IMR-90 (cell line): ENCODE measurements around the gene ZNF407. TPM values are rescaled to one million over a fixed set of nuclear protein-coding genes. Genes with fewer than 3 reads are reported as not detected.

Source experiments
- ATAC-seq: fragments of 200-7000 bp; cut with Tn5 transposase; 2 replicates; pipeline ENCODE4 v1.9.1; 2020; ENCODE audit warnings: low read depth, mild to moderate bottlenecking, moderate library complexity
- BruUV-seq: library from RNA; stranded (reverse); fragments of 400-500 nt; replicated peaks from 2 replicates; lab custom pipeline; 2021; lab: Mats Ljungman, UMichigan
- CTCF ChIA-PET: fragments of 300-600 bp; formaldehyde crosslinking; extraction: SDS; loops from one replicate; lab custom pipeline; 2021; ENCODE audit warnings: antibody characterized with exemption; lab: Yijun Ruan, JAX
- POLR2A ChIA-PET: fragments of 300-600 bp; sonication (Branson Sonifier 250); formaldehyde crosslinking; loops from one replicate; lab custom pipeline; 2022; ENCODE audit warnings: antibody characterized with exemption; ENCODE audit not compliant: unreplicated experiment; lab: Charles Lee
- DNase-seq: peaks from one replicate; pipeline ENCODE4 v3.0.0; 2013
- H2AFZ ChIP-seq: replicated peaks from 2 replicates; pipeline ENCODE3; 2013; ENCODE audit warnings: low read length, mild to moderate bottlenecking; ENCODE audit not compliant: poor library complexity
- H2AK5ac ChIP-seq: 2 replicates; pipeline ENCODE4 v1.6.1; 2013; ENCODE audit warnings: low read depth, low read length, inconsistent platforms
- H2AK9ac ChIP-seq: replicated peaks from 2 replicates; pipeline ENCODE3; 2013; ENCODE audit warnings: mild to moderate bottlenecking, low read depth, low read length, moderate library complexity; ENCODE audit not compliant: poor library complexity
- H2BK120ac ChIP-seq: 2 replicates; pipeline ENCODE4 v1.6.1; 2013; ENCODE audit warnings: low read depth, low read length, inconsistent platforms
- H2BK15ac ChIP-seq: 3 replicates; pipeline ENCODE4 v1.6.1; 2013; ENCODE audit warnings: low read depth, low read length, inconsistent platforms
- H2BK20ac ChIP-seq: 2 replicates; pipeline ENCODE4 v1.6.1; 2013; ENCODE audit warnings: low read depth, mild to moderate bottlenecking, inconsistent platforms, low read length, moderate library complexity
- H2BK5ac ChIP-seq: 2 replicates; pipeline ENCODE4 v1.6.1; 2013; ENCODE audit warnings: mild to moderate bottlenecking, low read depth, low read length, inconsistent platforms; ENCODE audit not compliant: poor library complexity, severe bottlenecking
- H3K14ac ChIP-seq: replicated peaks from 2 replicates; pipeline ENCODE4 v1.6.1; 2013; ENCODE audit warnings: low read depth, low read length, inconsistent platforms
- H3K18ac ChIP-seq: 2 replicates; pipeline ENCODE4 v1.6.1; 2013; ENCODE audit warnings: low read depth, low read length, control low read depth
- H3K23ac ChIP-seq: 2 replicates; pipeline ENCODE4 v1.6.1; 2013; ENCODE audit warnings: low read depth, low read length, inconsistent platforms
- H3K27ac ChIP-seq: 2 replicates; pipeline ENCODE4 v1.5.1; 2013; ENCODE audit warnings: mild to moderate bottlenecking, control low read depth, low read length; ENCODE audit not compliant: insufficient read depth
- H3K27me3 ChIP-seq: 2 replicates; pipeline ENCODE4 v1.6.1; 2013; ENCODE audit warnings: low read length; ENCODE audit not compliant: control insufficient read depth, insufficient read depth
- H3K36me3 ChIP-seq: 2 replicates; pipeline ENCODE4 v1.6.1; 2013; ENCODE audit warnings: low read length, mixed read lengths; ENCODE audit not compliant: control insufficient read depth, insufficient read depth
- H3K4ac ChIP-seq: 2 replicates; pipeline ENCODE4 v1.6.1; 2013; ENCODE audit warnings: low read depth, low read length, inconsistent platforms
- H3K4me1 ChIP-seq: 2 replicates; pipeline ENCODE4 v1.6.1; 2013; ENCODE audit warnings: low read length, mixed read lengths; ENCODE audit not compliant: control insufficient read depth, insufficient read depth
- H3K4me2 ChIP-seq: 2 replicates; pipeline ENCODE4 v1.6.1; 2013; ENCODE audit warnings: low read depth, mild to moderate bottlenecking, control low read depth, low read length, moderate library complexity
- H3K4me3 ChIP-seq: 2 replicates; pipeline ENCODE4 v1.5.1; 2013; ENCODE audit warnings: low read depth, mild to moderate bottlenecking, control low read depth, low read length, moderate library complexity; ENCODE audit not compliant: insufficient read depth
- H3K56ac ChIP-seq: 2 replicates; pipeline ENCODE4 v1.6.1; 2013; ENCODE audit warnings: low read length, inconsistent platforms; ENCODE audit not compliant: insufficient read depth; ENCODE audit errors: extremely low read depth
- H3K79me1 ChIP-seq, 2 experiments: 2 replicates each; pipeline ENCODE4 v1.6.1; 2013; ENCODE audit warnings: low read length in 2 of 2, inconsistent platforms in 1 of 2, low read depth in 1 of 2
- H3K9ac ChIP-seq: 2 replicates; pipeline ENCODE4 v1.6.1; 2013; ENCODE audit warnings: low read depth, low read length, control low read depth
- H3K9me1 ChIP-seq: 2 replicates; pipeline ENCODE4 v1.6.1; 2013; ENCODE audit warnings: low read length, inconsistent platforms; ENCODE audit not compliant: insufficient read depth
- H3K9me3 ChIP-seq: 2 replicates; pipeline ENCODE4 v1.6.1; 2013; ENCODE audit warnings: low read length; ENCODE audit not compliant: control insufficient read depth, insufficient read depth
- H4K20me1 ChIP-seq: 2 replicates; pipeline ENCODE4 v1.6.1; 2013; ENCODE audit warnings: low read length, inconsistent platforms; ENCODE audit not compliant: insufficient read depth
- H4K5ac ChIP-seq: 2 replicates; pipeline ENCODE4 v1.6.1; 2013; ENCODE audit warnings: mild to moderate bottlenecking, low read depth, low read length, control low read depth
- H4K8ac ChIP-seq, 2 experiments: 2 replicates each; pipeline ENCODE4 v1.6.1; 2013; ENCODE audit warnings: low read depth in 2 of 2, low read length in 2 of 2, control low read depth in 1 of 2, inconsistent platforms in 1 of 2
- H4K91ac ChIP-seq: 2 replicates; pipeline ENCODE4 v1.6.1; 2013; ENCODE audit warnings: low read depth, low read length, inconsistent platforms; ENCODE audit not compliant: insufficient read depth
- BHLHE40 ChIP-seq: fragments of 150-350 bp; IDR thresholded peaks from 2 replicates; pipeline ENCODE4 v1.6.1; 2016; ENCODE audit warnings: mild to moderate bottlenecking, low read depth, low read length
- CEBPB ChIP-seq: IDR thresholded peaks from 2 replicates; pipeline ENCODE4 v1.6.1; 2012; ENCODE audit warnings: low read depth, low read length, improper control_type of control experiment
- CHD1 ChIP-seq: IDR thresholded peaks from 2 replicates; pipeline ENCODE4 v1.6.1; 2012; ENCODE audit warnings: low read depth, low read length, improper control_type of control experiment
- MAFK ChIP-seq: IDR thresholded peaks from 2 replicates; pipeline ENCODE4 v1.6.1; 2012; ENCODE audit warnings: low read depth, low read length, improper control_type of control experiment
- MAZ ChIP-seq: IDR thresholded peaks from 2 replicates; pipeline ENCODE4 v1.6.1; 2012; ENCODE audit warnings: low read depth, mild to moderate bottlenecking, low read length, improper control_type of control experiment, moderate library complexity, borderline replicate concordance
- MXI1 ChIP-seq: IDR thresholded peaks from 2 replicates; pipeline ENCODE4 v1.6.1; 2012; ENCODE audit warnings: low read depth, mild to moderate bottlenecking, low read length, moderate library complexity, borderline replicate concordance
- NFE2L2 ChIP-seq: fragments of 150-350 bp; IDR thresholded peaks from 2 replicates; pipeline ENCODE4 v1.6.1; 2016; ENCODE audit warnings: low read depth, mild to moderate bottlenecking, low read length
- POLR2A ChIP-seq: IDR thresholded peaks from 2 replicates; pipeline ENCODE4 v1.6.1; 2012; ENCODE audit warnings: mild to moderate bottlenecking, low read depth, low read length
- RCOR1 ChIP-seq: IDR thresholded peaks from 2 replicates; pipeline ENCODE4 v1.6.1; 2012; ENCODE audit warnings: mild to moderate bottlenecking, low read length, improper control_type of control experiment; ENCODE audit not compliant: insufficient replicate concordance
- SMC3 ChIP-seq: fragments of 150-350 bp; IDR thresholded peaks from 2 replicates; pipeline ENCODE4 v1.6.1; 2016; ENCODE audit warnings: low read depth, mild to moderate bottlenecking, antibody characterized with exemption, low read length, moderate library complexity
- WGBS, 2 experiments: methylation state at CpG; one replicate each; pipeline versions ENCODE4 v1.1.5 to v1.1.7; 2013; ENCODE audit warnings: missing lambda C conversion rate in 2 of 2; ENCODE audit not compliant: insufficient read length in 1 of 2; ENCODE audit errors: extremely low coverage in 2 of 2; 5-methylcytosine and 5-hydroxymethylcytosine counted together
- dilution Hi-C: fragments of 300-500 bp; cut with HindIII; formaldehyde crosslinking; loops from one replicate; pipeline ENCODE4 v1.14.3; 2018; ENCODE audit warnings: low sequenced_read_pairs; ENCODE audit not compliant: unreplicated experiment
- in situ Hi-C: fragments of 300-500 bp; cut with MboI; formaldehyde crosslinking; loops from 3 replicates; pipeline ENCODE4 v1.14.3; 2019; ENCODE audit warnings: low sequenced_read_pairs, inconsistent platforms, mixed read lengths
- intact Hi-C: fragments of 100-400 bp; cut with micrococcal nuclease; formaldehyde crosslinking; loops from 2 replicates; pipeline ENCODE4 v1.10.0; 2022
- polyA plus RNA-seq, 3 experiments: library from polyadenylated mRNA; depleted of rRNA; stranded (reverse); fragments of >200 nt; gene quantifications; 2 replicates each; pipeline ENCODE4 v1.2.3, GENCODE V29; 2012; ENCODE audit warnings: low replicate concordance in 1 of 3
- total RNA-seq: library from RNA; depleted of rRNA; stranded (reverse); fragments of >200 nt; gene quantifications from 2 replicates; pipeline ENCODE4 v1.2.3, GENCODE V29; 2012
- TF ChIP-seq, protein P1 (sequence below): fragments of 150-350 bp; IDR thresholded peaks from 2 replicates; pipeline ENCODE4 v1.6.1; 2016; ENCODE audit warnings: low read depth, mild to moderate bottlenecking, low read length, moderate library complexity, borderline replicate concordance
- TF ChIP-seq, protein P2 (sequence below): conservative IDR thresholded peaks from 2 replicates; pipeline ENCODE4 v1.5.1; 2012; ENCODE audit warnings: mild to moderate bottlenecking, low read depth, low read length, improper control_type of control experiment
- TF ChIP-seq, protein P3 (sequence below): fragments of 150-350 bp; IDR thresholded peaks from 2 replicates; pipeline ENCODE4 v1.6.1; 2017; ENCODE audit warnings: mild to moderate bottlenecking, antibody characterized with exemption, low read length, low read depth

Gene ZNF407
- total and polyA plus RNA-seq, 2 of the 4 experiments (the other 2 are of a cell fraction), result 3.1 to 20.1 TPM

DNA sequence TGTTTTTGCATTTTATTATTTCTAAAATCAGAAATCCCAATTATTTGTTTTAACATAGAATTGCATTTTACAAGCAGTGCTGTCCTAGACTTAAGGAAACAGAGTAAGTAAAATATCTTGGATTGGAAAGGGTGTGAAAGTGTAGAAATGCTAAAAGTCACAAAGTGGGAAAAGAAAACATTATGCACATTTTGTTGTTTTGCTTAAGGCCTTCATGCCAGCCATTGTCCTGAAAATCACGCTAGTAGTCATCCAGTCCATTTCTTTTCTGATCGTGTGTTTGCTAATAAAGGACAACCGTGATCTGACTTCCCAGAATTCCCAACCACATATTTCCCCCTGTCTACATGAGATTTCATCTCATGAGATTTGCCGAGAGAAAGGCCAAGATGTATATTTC, 412.2 kb downstream of the ZNF407 start:
- in situ Hi-C loops, result no loop called here
- no peaks in the 10 kb centered on the region for H4K20me1 ChIP-seq
- no peak overlapping the region for H4K91ac ChIP-seq
- no peak for TF ChIP-seq RCOR1
- TF ChIP-seq MAZ, result no peak
- no peak for TF ChIP-seq POLR2A
- no peak for TF ChIP-seq CHD1
- TF ChIP-seq, protein P1, sequence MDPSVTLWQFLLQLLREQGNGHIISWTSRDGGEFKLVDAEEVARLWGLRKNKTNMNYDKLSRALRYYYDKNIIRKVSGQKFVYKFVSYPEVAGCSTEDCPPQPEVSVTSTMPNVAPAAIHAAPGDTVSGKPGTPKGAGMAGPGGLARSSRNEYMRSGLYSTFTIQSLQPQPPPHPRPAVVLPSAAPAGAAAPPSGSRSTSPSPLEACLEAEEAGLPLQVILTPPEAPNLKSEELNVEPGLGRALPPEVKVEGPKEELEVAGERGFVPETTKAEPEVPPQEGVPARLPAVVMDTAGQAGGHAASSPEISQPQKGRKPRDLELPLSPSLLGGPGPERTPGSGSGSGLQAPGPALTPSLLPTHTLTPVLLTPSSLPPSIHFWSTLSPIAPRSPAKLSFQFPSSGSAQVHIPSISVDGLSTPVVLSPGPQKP, result no peak
- no peak for TF ChIP-seq MAFK
- no peak for TF ChIP-seq BHLHE40
- TF ChIP-seq SMC3, result no peak
- TF ChIP-seq NFE2L2, result no peak
- TF ChIP-seq, protein P2, sequence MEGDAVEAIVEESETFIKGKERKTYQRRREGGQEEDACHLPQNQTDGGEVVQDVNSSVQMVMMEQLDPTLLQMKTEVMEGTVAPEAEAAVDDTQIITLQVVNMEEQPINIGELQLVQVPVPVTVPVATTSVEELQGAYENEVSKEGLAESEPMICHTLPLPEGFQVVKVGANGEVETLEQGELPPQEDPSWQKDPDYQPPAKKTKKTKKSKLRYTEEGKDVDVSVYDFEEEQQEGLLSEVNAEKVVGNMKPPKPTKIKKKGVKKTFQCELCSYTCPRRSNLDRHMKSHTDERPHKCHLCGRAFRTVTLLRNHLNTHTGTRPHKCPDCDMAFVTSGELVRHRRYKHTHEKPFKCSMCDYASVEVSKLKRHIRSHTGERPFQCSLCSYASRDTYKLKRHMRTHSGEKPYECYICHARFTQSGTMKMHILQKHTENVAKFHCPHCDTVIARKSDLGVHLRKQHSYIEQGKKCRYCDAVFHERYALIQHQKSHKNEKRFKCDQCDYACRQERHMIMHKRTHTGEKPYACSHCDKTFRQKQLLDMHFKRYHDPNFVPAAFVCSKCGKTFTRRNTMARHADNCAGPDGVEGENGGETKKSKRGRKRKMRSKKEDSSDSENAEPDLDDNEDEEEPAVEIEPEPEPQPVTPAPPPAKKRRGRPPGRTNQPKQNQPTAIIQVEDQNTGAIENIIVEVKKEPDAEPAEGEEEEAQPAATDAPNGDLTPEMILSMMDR, result no peak
- no peak for TF ChIP-seq CEBPB
- TF ChIP-seq, protein P3, sequence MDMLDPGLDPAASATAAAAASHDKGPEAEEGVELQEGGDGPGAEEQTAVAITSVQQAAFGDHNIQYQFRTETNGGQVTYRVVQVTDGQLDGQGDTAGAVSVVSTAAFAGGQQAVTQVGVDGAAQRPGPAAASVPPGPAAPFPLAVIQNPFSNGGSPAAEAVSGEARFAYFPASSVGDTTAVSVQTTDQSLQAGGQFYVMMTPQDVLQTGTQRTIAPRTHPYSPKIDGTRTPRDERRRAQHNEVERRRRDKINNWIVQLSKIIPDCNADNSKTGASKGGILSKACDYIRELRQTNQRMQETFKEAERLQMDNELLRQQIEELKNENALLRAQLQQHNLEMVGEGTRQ, result no peak
- no peak for TF ChIP-seq MXI1
- no peaks in the 10 kb centered on the region for H3K36me3 ChIP-seq
- CTCF ChIA-PET, result no interaction called here
- H3K27me3 ChIP-seq, result no peaks in the 10 kb centered on the region
- no peak overlapping the region for H3K23ac ChIP-seq
- no peak overlapping the region for H3K4me2 ChIP-seq
- H3K27ac ChIP-seq, result no peak overlapping the region
- H3K9me3 ChIP-seq, result no peaks in the 10 kb centered on the region
- no peak overlapping the region for H2BK5ac ChIP-seq
- no peak overlapping the region for H2AK9ac ChIP-seq
- no peak overlapping the region for H2BK120ac ChIP-seq
- intact Hi-C loops, result no loop called here
- no peak overlapping the region for H3K9ac ChIP-seq
- dilution Hi-C loops, result no loop called here
- no peak overlapping the region; the same call in 2 of the 3 replicates for H2BK15ac ChIP-seq
- no peak overlapping the region for H2BK20ac ChIP-seq
- H4K5ac ChIP-seq, result no peak overlapping the region
- no peak overlapping the region for H3K18ac ChIP-seq
- no peaks in the 10 kb centered on the region; the same call in 1 of the 2 replicates for H3K4me1 ChIP-seq
- H2AFZ ChIP-seq, result no peak overlapping the region
- DNase-seq, result no peak
- no peaks in the 10 kb centered on the region for H3K9me1 ChIP-seq
- no peak overlapping the region for H3K56ac ChIP-seq
- H2AK5ac ChIP-seq, result no peak overlapping the region
- no TSS peak for BruUV-seq
- H3K14ac ChIP-seq, result no peak overlapping the region
- H3K79me1 ChIP-seq, result no peaks in the 10 kb centered on the region
- no peak overlapping the region for H3K4me3 ChIP-seq
- no CpG with 5 or more reads among the region's 4 CpGs for WGBS, 2 experiments
- no peak overlapping the region for H4K8ac ChIP-seq
- POLR2A ChIA-PET, result no interaction called here
- no peak for ATAC-seq
- H3K4ac ChIP-seq, result no peak overlapping the region
